ENCODE data around the gene ZNF135. TPM values are rescaled to one million over a fixed set of nuclear protein-coding genes. Genes with fewer than 3 reads are reported as not detected.

The ZNF135 gene
- total and polyA plus RNA-seq, 4 donors: 0.31 to 1.5 (median 0.42) TPM

- TF ChIP-seq REST (IDR thresholded peaks at IDR 0.05): no peak
- no peak for TF ChIP-seq HNF4G (IDR thresholded peaks at IDR 0.05)
- TF ChIP-seq, protein P1, sequence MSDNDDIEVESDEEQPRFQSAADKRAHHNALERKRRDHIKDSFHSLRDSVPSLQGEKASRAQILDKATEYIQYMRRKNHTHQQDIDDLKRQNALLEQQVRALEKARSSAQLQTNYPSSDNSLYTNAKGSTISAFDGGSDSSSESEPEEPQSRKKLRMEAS (IDR thresholded peaks at IDR 0.05): no peak
Observed at GRCh38 chr19:58079792-58080191, 20.7 kb downstream of the ZNF135 start (continued).

DNA sequence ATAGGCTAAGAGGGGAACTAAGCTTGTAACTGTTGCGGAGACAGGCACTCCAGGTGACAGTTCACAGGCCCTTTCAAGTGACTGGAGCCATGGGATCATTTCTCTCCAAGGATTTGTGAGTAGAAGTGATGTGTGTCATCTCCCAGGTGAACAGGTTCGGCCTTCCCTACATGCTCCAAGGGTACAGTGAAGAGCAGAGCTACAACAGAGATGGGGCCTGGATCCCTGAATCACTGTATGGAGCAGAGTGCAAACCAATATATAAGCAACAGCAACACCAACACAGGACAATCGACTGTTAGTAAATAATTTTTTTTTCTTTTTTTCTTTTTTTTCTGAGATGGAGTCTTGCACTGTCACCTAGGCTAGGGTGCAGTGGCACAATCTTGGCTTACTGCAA lies 23.9 kb downstream of the ZNF135 start:
- TF ChIP-seq, protein P2, sequence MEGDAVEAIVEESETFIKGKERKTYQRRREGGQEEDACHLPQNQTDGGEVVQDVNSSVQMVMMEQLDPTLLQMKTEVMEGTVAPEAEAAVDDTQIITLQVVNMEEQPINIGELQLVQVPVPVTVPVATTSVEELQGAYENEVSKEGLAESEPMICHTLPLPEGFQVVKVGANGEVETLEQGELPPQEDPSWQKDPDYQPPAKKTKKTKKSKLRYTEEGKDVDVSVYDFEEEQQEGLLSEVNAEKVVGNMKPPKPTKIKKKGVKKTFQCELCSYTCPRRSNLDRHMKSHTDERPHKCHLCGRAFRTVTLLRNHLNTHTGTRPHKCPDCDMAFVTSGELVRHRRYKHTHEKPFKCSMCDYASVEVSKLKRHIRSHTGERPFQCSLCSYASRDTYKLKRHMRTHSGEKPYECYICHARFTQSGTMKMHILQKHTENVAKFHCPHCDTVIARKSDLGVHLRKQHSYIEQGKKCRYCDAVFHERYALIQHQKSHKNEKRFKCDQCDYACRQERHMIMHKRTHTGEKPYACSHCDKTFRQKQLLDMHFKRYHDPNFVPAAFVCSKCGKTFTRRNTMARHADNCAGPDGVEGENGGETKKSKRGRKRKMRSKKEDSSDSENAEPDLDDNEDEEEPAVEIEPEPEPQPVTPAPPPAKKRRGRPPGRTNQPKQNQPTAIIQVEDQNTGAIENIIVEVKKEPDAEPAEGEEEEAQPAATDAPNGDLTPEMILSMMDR (IDR thresholded peaks at IDR 0.05; ENCODE audit: low read depth, low read length, missing input control): no peak
- no peak for TF ChIP-seq RXRA (IDR thresholded peaks at IDR 0.05)
- TF ChIP-seq EGR1 (IDR thresholded peaks at IDR 0.05; ENCODE audit: low read depth in 2 of 2): no peak
- no peak for TF ChIP-seq SP1 (IDR thresholded peaks at IDR 0.05)
- TF ChIP-seq YY1 (IDR thresholded peaks at IDR 0.05): no peak
- TF ChIP-seq HNF4A (conservative IDR thresholded peaks at IDR 0.05): no peak
- TF ChIP-seq, protein P3, sequence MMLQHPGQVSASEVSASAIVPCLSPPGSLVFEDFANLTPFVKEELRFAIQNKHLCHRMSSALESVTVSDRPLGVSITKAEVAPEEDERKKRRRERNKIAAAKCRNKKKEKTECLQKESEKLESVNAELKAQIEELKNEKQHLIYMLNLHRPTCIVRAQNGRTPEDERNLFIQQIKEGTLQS (IDR thresholded peaks at IDR 0.05): no peak
- TF ChIP-seq FOXA2 (IDR thresholded peaks at IDR 0.05): no peak
- no peak for TF ChIP-seq JUND (IDR thresholded peaks at IDR 0.05)
- TF ChIP-seq HNF4G (IDR thresholded peaks at IDR 0.05): no peak
- Histone ChIP-seq H3K27ac (ENCODE audit: low read depth in 1 of 2, low read length in 2 of 2) (no peak overlapping the region), H3K9me3 (ENCODE audit: control insufficient read depth in 4 of 4, low read length in 3 of 4) (peaks cover 18 to 57% (median 50%) of the 10 kb centered on the region in 4 donors), H3K27me3 (ENCODE audit: control insufficient read depth in 4 of 4, insufficient read depth in 4 of 4, low read length in 3 of 4) (no peaks in the 10 kb centered on the region), H3K9ac (ENCODE audit: low read depth in 1 of 2, low read length in 2 of 2) (no peak overlapping the region), H3K4me1 (ENCODE audit: control insufficient read depth in 4 of 4, insufficient read depth in 4 of 4, low read length in 3 of 4) (no peaks in the 10 kb centered on the region), H3K36me3 (ENCODE audit: control insufficient read depth in 4 of 4, insufficient read depth in 3 of 4, low read depth in 1 of 4, low read length in 3 of 4) (peaks cover 0 to 13% (median 0%) of the 10 kb centered on the region in 4 donors), H3K4me3 (ENCODE audit: low read depth in 1 of 3, low read length in 3 of 3) (peak overlapping the region in 1 of 3 donors; percentile 45)
- WGBS: 95% methylated on average over 3 of the region's 3 CpGs
- no peak for DNase-seq (ENCODE audit: low spot score)

- H3K4me3 ChIP-seq (ENCODE audit: low read depth in 1 of 3, low read length in 3 of 3): peak overlapping the region in 2 of 3 donors; percentile 4 to 55
- no peak overlapping the region for H3K9ac ChIP-seq (ENCODE audit: low read depth in 1 of 2, low read length in 2 of 2)
- H3K9me3 ChIP-seq (ENCODE audit: control insufficient read depth in 4 of 4, low read length in 3 of 4): peaks cover 17 to 64% (median 55%) of the 10 kb centered on the region in 4 donors
- 97% methylated on average over 69 of the region's 69 CpGs for WGBS
- no peaks in the 10 kb centered on the region for H3K4me1 ChIP-seq (ENCODE audit: control insufficient read depth in 4 of 4, insufficient read depth in 4 of 4, low read length in 3 of 4)
- no peak for DNase-seq (ENCODE audit: low spot score)
- H3K27ac ChIP-seq (ENCODE audit: low read depth in 1 of 2, low read length in 2 of 2): no peak overlapping the region
- peaks cover 0 to 13% (median 0%) of the 10 kb centered on the region in 4 donors for H3K36me3 ChIP-seq (ENCODE audit: control insufficient read depth in 4 of 4, insufficient read depth in 3 of 4, low read depth in 1 of 4, low read length in 3 of 4)
- H3K27me3 ChIP-seq (ENCODE audit: control insufficient read depth in 4 of 4, insufficient read depth in 4 of 4, low read length in 3 of 4): no peaks in the 10 kb centered on the region
- no peak for TF ChIP-seq SP1 (IDR thresholded peaks at IDR 0.05)
- no peak for TF ChIP-seq YY1 (IDR thresholded peaks at IDR 0.05)
- TF ChIP-seq EGR1 (IDR thresholded peaks at IDR 0.05; ENCODE audit: low read depth in 2 of 2): no peak
- no peak for TF ChIP-seq REST (IDR thresholded peaks at IDR 0.05)
- TF ChIP-seq, protein P1 (IDR thresholded peaks at IDR 0.05): no peak
- no peak for TF ChIP-seq HNF4A (conservative IDR thresholded peaks at IDR 0.05)
- TF ChIP-seq, protein P3 (IDR thresholded peaks at IDR 0.05): no peak
- TF ChIP-seq RAD21 (IDR thresholded peaks at IDR 0.05): no peak
- TF ChIP-seq JUND (IDR thresholded peaks at IDR 0.05): no peak
- TF ChIP-seq GABPA (IDR thresholded peaks at IDR 0.05 in 1 of 2, conservative IDR thresholded peaks at IDR 0.05 in 1 of 2): no peak
- TF ChIP-seq ZBTB33 (IDR thresholded peaks at IDR 0.05): no peak
- no peak for TF ChIP-seq FOXA2 (IDR thresholded peaks at IDR 0.05)
- TF ChIP-seq HNF4G (IDR thresholded peaks at IDR 0.05): no peak
Observed at GRCh38 chr19:58084596-58085347, 25.7 kb downstream of the ZNF135 start.

Data from liver (tissue), 9 donors.